HUES64 (cell line): Measurements from ENCODE around the gene SHROOM3.

Source experiments
- H3K27ac ChIP-seq: 2 replicates; pipeline ENCODE4 v1.7.0; 2013; ENCODE audit warnings: low read depth, low read length, inconsistent platforms
- H3K27me3 ChIP-seq: 2 replicates; pipeline ENCODE4 v1.6.1; 2013; ENCODE audit warnings: mild to moderate bottlenecking, low read length; ENCODE audit not compliant: insufficient read depth
- H3K36me3 ChIP-seq: 2 replicates; pipeline ENCODE4 v1.6.1; 2013; ENCODE audit warnings: mild to moderate bottlenecking, low read length; ENCODE audit not compliant: insufficient read depth
- H3K4me1 ChIP-seq: 2 replicates; pipeline ENCODE4 v1.6.1; 2013; ENCODE audit warnings: mild to moderate bottlenecking, low read length, moderate library complexity; ENCODE audit not compliant: insufficient read depth
- H3K4me3 ChIP-seq: 2 replicates; pipeline ENCODE4 v1.5.1; 2013; ENCODE audit warnings: mild to moderate bottlenecking, low read length, moderate library complexity
- H3K9ac ChIP-seq: 2 replicates; pipeline ENCODE4 v1.6.1; 2013; ENCODE audit warnings: mild to moderate bottlenecking, low read depth, low read length
- H3K9me3 ChIP-seq: 2 replicates; pipeline ENCODE4 v1.6.1; 2013; ENCODE audit warnings: low read depth, low read length; ENCODE audit not compliant: insufficient read depth
- WGBS: fragments of 150-250, 120-280 bp; methylation state at CpG from one replicate; pipeline ENCODE4 v1.1.7; 2013; ENCODE audit warnings: missing lambda C conversion rate; 5-methylcytosine and 5-hydroxymethylcytosine counted together

The SHROOM3 gene

GRCh38 chr4:76779740-76780459, 344.9 kb downstream of the SHROOM3 start:
- WGBS = 96% methylated on average over 9 of the region's 9 CpGs
- Histone ChIP-seq H3K9ac (no peak overlapping the region), H3K27ac (no peak overlapping the region; the same call in 1 of the 2 replicates), H3K4me1 (peaks cover 23% of the 10 kb centered on the region), H3K4me3 (no peak overlapping the region), H3K9me3 (no peaks in the 10 kb centered on the region), H3K36me3 (peaks cover 58% of the 10 kb centered on the region), H3K27me3 (no peaks in the 10 kb centered on the region)

GRCh38 chr4:76780781-76781697, 346.0 kb downstream of the SHROOM3 start:
- no peak overlapping the region for H3K9ac ChIP-seq

DNA sequence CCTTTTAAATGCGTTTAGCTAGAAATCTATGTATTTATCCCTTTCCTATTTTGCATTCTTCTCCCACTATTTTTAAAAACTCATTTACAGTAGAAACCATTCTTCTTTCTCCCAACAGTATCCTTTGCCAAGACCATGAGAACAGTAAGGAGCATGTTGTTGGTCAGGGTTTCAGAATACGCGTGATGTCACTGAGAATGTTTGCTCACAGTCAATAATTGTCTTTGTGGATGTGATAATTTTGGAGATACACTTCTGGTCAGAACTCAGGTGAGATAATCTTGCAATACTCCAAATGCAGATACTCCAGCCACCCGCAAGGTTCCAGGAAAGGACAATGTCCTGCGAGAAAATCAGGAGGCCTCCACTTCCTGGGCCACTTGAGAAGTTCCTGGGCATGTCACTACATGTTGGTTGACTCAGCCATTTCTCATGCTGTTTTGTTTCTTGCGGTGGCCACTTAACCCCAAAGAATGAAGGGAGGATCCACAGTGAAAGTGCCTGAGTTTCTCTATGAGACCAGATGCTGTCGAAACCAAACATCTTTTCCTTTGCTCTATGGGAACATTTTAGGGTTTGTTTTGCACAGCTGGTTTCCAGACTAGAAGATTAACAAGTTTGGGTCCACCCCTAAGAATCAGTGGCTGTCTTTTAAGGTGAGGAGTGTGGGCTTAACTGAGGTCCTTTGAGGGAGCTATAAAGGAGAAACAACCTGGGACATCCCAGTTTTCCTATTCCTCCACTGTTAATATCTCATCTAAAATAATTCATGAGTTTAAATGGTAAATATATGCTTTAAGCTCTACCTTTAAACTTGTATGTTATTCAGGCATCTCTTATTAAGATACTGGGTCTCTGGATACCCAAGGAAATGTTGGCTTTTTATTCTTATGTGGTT, 346.9 kb downstream of the SHROOM3 start:
- no peaks in the 10 kb centered on the region for H3K9me3 ChIP-seq
- peaks cover 23% of the 10 kb centered on the region for H3K4me1 ChIP-seq
- H3K27me3 ChIP-seq = no peaks in the 10 kb centered on the region
- peak overlapping the region; percentile 8; the same call in 1 of the 2 replicates for H3K9ac ChIP-seq
- WGBS = 87% methylated on average over 7 of the region's 7 CpGs
- peaks cover 47% of the 10 kb centered on the region for H3K36me3 ChIP-seq
- peak overlapping the region; percentile 78 for H3K27ac ChIP-seq
- no peak overlapping the region for H3K4me3 ChIP-seq

More at GRCh38 chr4:76780781-76781697, 346.0 kb downstream of the SHROOM3 start:
- peak overlapping the region; percentile 78 for H3K27ac ChIP-seq
- no peaks in the 10 kb centered on the region for H3K27me3 ChIP-seq
- H3K4me3 ChIP-seq = no peak overlapping the region
- WGBS = 94% methylated on average over 7 of the region's 7 CpGs
- no peaks in the 10 kb centered on the region for H3K9me3 ChIP-seq
- peaks cover 23% of the 10 kb centered on the region for H3K4me1 ChIP-seq
- peaks cover 47% of the 10 kb centered on the region for H3K36me3 ChIP-seq

- Histone ChIP-seq H3K9me3 (no peaks in the 10 kb centered on the region), H3K27me3 (no peaks in the 10 kb centered on the region), H3K36me3 (peaks cover 44% of the 10 kb centered on the region), H3K4me1 (peaks cover 23% of the 10 kb centered on the region), H3K9ac (no peak overlapping the region), H3K27ac (peak overlapping the region; percentile 78), H3K4me3 (no peak overlapping the region)
- WGBS = 65% methylated on average over 1 of the region's 1 CpG
Observed at GRCh38 chr4:76782837-76783236, 347.8 kb downstream of the SHROOM3 start.

- Histone ChIP-seq H3K27ac (no peak overlapping the region), H3K9ac (no peak overlapping the region), H3K4me1 (peaks cover 23% of the 10 kb centered on the region), H3K4me3 (no peak overlapping the region), H3K27me3 (no peaks in the 10 kb centered on the region), H3K36me3 (peaks cover 38% of the 10 kb centered on the region), H3K9me3 (no peaks in the 10 kb centered on the region)
- 91% methylated on average over 4 of the region's 4 CpGs for WGBS
Observed at GRCh38 chr4:76783836-76784235, 348.8 kb downstream of the SHROOM3 start.

DNA sequence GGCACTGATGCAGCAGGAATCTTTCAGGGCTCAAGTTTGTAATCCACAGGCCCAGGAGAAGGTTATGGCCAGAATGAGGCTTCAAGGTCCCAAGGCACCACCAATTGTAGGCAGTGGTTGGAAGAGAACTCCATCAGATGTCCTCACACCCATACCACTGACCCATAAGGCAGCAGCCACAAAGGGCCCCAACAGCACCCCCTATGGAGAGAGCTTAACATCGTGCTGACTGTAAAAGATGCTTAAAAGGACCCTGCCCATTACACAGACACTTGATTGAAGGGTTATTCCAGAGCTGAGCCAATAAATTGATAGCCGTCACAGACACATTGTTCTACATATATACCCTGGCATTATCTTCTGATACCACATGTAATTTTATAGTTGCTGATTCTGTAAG, 349.2 kb downstream of the SHROOM3 start:
- Histone ChIP-seq H3K9me3 (no peaks in the 10 kb centered on the region), H3K4me3 (no peak overlapping the region), H3K9ac (no peak overlapping the region), H3K27me3 (no peaks in the 10 kb centered on the region), H3K27ac (no peak overlapping the region), H3K36me3 (peaks cover 34% of the 10 kb centered on the region), H3K4me1 (peaks cover 23% of the 10 kb centered on the region)
- WGBS = 79% methylated on average over 2 of the region's 2 CpGs

GRCh38 chr4:76787898-76788297, 352.9 kb downstream of the SHROOM3 start:
- Histone ChIP-seq H3K9me3 (no peaks in the 10 kb centered on the region), H3K4me3 (no peak overlapping the region), H3K27ac (no peak overlapping the region), H3K9ac (no peak overlapping the region), H3K27me3 (no peaks in the 10 kb centered on the region), H3K36me3 (peaks cover 4% of the 10 kb centered on the region; the same call in 1 of the 2 replicates), H3K4me1 (peaks cover 8% of the 10 kb centered on the region)
- WGBS = 100% methylated on average over 1 of the region's 1 CpG

DNA sequence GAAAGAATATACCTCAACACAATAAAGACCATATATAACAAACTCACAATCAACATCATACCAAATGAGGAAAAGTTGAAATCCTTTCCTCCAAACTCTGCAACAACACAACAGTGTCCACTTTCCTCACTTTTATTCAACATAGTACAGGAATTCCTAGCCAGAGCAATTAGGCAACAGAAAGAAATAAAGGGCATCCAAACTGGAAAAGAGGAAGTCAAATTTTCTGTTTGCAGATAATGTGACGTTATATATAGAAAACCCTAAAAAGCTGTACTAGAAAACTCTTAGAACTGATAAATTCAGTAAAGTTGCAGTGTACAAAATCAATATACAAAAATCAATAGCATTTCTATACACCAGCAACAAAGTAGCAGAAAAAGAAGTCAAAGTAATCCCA, 355.3 kb downstream of the SHROOM3 start:
- H3K27me3 ChIP-seq = no peaks in the 10 kb centered on the region
- no peaks in the 10 kb centered on the region for H3K9me3 ChIP-seq
- no peak overlapping the region for H3K9ac ChIP-seq
- no peaks in the 10 kb centered on the region for H3K4me1 ChIP-seq
- no peaks in the 10 kb centered on the region; the same call in 1 of the 2 replicates for H3K36me3 ChIP-seq
- no CpG with 5 or more reads among the region's 1 CpG for WGBS
- H3K4me3 ChIP-seq = no peak overlapping the region
- no peak overlapping the region for H3K27ac ChIP-seq

DNA sequence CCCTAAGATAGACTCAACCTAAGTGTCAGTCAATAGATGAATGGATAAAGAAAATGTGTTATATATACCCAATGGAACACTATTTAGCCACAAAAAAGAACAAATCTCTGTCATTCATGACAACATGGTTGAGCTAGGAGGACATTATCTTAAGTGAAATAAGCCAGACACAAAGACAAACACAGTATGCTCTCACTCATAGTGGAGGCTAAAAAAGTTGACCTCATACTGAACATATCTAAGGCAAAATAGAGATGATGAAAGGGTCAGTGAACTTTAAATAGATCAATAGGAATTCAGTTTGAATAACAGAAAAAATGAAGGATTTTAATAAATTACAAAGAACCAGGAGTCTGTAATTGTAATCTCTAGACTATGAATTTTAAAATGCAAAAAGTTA, 356.4 kb downstream of the SHROOM3 start:
- Histone ChIP-seq H3K27ac (no peak overlapping the region), H3K9ac (no peak overlapping the region), H3K9me3 (no peaks in the 10 kb centered on the region), H3K4me1 (no peaks in the 10 kb centered on the region), H3K36me3 (no peaks in the 10 kb centered on the region), H3K4me3 (no peak overlapping the region), H3K27me3 (no peaks in the 10 kb centered on the region)

DNA sequence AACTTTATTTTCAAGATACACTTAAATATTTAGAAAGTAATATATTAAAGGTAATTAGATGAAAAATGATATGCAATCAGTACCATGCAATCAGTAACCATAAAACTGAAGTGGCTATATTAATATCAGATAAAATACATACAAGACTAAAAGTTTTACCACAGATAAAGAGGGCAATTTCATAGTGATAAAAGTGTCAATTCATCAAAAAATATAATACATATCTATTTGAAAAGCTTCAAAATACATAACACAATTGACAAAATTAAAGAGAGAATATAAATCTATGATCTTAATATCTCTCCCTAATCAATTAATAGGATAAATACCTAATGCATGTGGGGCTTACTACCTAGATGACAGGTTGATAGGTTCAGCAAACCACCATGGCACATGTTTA, 357.4 kb downstream of the SHROOM3 start:
- H3K27me3 ChIP-seq = no peaks in the 10 kb centered on the region

More for the DNA sequence above, 357.4 kb downstream of the SHROOM3 start:
- Histone ChIP-seq H3K9ac (no peak overlapping the region), H3K4me3 (no peak overlapping the region), H3K27ac (no peak overlapping the region), H3K36me3 (no peaks in the 10 kb centered on the region), H3K9me3 (no peaks in the 10 kb centered on the region), H3K4me1 (no peaks in the 10 kb centered on the region)
